H1 (cell line): ENCODE results near the gene MTARC1. TPM values are rescaled to one million over a fixed set of nuclear protein-coding genes. Genes with fewer than 3 reads are reported as not detected.

Experiments used
- CTCF ChIA-PET: fragments of 300-600 bp; sonication (Branson Sonifier 250); formaldehyde crosslinking; loops from one replicate; lab custom pipeline; 2021; ENCODE audit not compliant: partially characterized antibody; lab: Charles Lee
- POLR2A ChIA-PET: fragments of 300-600 bp; sonication (Branson Sonifier 250); formaldehyde crosslinking; loops from one replicate; lab custom pipeline; 2021; ENCODE audit warnings: inconsistent platforms; ENCODE audit not compliant: partially characterized antibody; lab: Charles Lee
- DNase-seq, 2 experiments: peaks; one replicate each; pipeline versions ENCODE4 v3.0.0 to v3.0.0-alpha.2; 2010 to 2022; ENCODE audit warnings: low spot score in 2 of 2, low read depth in 1 of 2, mixed read lengths in 1 of 2
- FAIRE-seq: peaks from 2 replicates; lab custom pipeline; 2011; peaks lifted over from hg19 to GRCh38; lab: Jason Lieb, UNC
- H2AFZ ChIP-seq: 2 replicates; pipeline ENCODE4 v1.8.1; 2012; ENCODE audit warnings: low read length, inconsistent platforms
- H2AK5ac ChIP-seq: 2 replicates; pipeline ENCODE4 v1.6.1; 2013; ENCODE audit warnings: low read depth, low read length
- H2BK120ac ChIP-seq: replicated peaks from 2 replicates; pipeline ENCODE3; 2013; ENCODE audit warnings: low read depth, low read length, inconsistent platforms
- H2BK12ac ChIP-seq: 2 replicates; pipeline ENCODE4 v1.6.1; 2013; ENCODE audit warnings: low read depth, low read length
- H2BK15ac ChIP-seq: 2 replicates; pipeline ENCODE4 v1.6.1; 2013; ENCODE audit warnings: low read length
- H2BK20ac ChIP-seq: 2 replicates; pipeline ENCODE4 v1.6.1; 2013; ENCODE audit warnings: low read length
- H2BK5ac ChIP-seq: 2 replicates; pipeline ENCODE4 v1.6.1; 2013; ENCODE audit warnings: low read depth, low read length
- H3K14ac ChIP-seq: 2 replicates; pipeline ENCODE4 v1.6.1; 2013; ENCODE audit warnings: inconsistent platforms; ENCODE audit not compliant: insufficient read length
- H3K18ac ChIP-seq: 2 replicates; pipeline ENCODE4 v1.6.1; 2013; ENCODE audit warnings: low read length; ENCODE audit errors: extremely low read depth
- H3K23ac ChIP-seq: 2 replicates; pipeline ENCODE4 v1.6.1; 2013; ENCODE audit warnings: inconsistent platforms; ENCODE audit not compliant: insufficient read length
- H3K23me2 ChIP-seq: 2 replicates; pipeline ENCODE4 v1.6.1; 2013; ENCODE audit warnings: low read depth, low read length
- H3K27ac ChIP-seq: 2 replicates; pipeline ENCODE4 v1.6.1; 2011; ENCODE audit warnings: low read depth, low read length, inconsistent platforms
- H3K27me3 ChIP-seq, 4 experiments: replicated peaks in 1 of 4; 1 replicate in 1 of 4; 2 replicates in 3 of 4; pipeline versions ENCODE4 v1.6.1 to v1.8.1; 2011 to 2013; ENCODE audit warnings: low read length in 3 of 4, mild to moderate bottlenecking in 3 of 4, inconsistent platforms in 2 of 4, mixed read lengths in 2 of 4, moderate library complexity in 1 of 4; ENCODE audit not compliant: control insufficient read depth in 3 of 4, insufficient read depth in 3 of 4; ENCODE audit errors: extremely low read depth in 1 of 4
- H3K36me3 ChIP-seq, 4 experiments: 2 replicates each; pipeline versions ENCODE4 v1.6.1 to v1.8.1; 2011 to 2013; ENCODE audit warnings: mild to moderate bottlenecking in 4 of 4, low read length in 3 of 4, moderate library complexity in 2 of 4, control low read depth in 1 of 4, inconsistent platforms in 1 of 4; ENCODE audit not compliant: insufficient read depth in 4 of 4, control insufficient read depth in 2 of 4
- H3K4ac ChIP-seq: replicated peaks from 2 replicates; pipeline ENCODE3; 2013; ENCODE audit warnings: low read length, low read depth, mixed read lengths, inconsistent platforms; ENCODE audit not compliant: insufficient read length
- H3K4me1 ChIP-seq, 4 experiments: replicated peaks in 1 of 4; 1 replicate in 1 of 4; 2 replicates in 3 of 4; pipeline versions ENCODE4 v1.6.1 to v1.8.1; 2011 to 2013; ENCODE audit warnings: low read length in 3 of 4, inconsistent platforms in 2 of 4, mixed read lengths in 1 of 4; ENCODE audit not compliant: insufficient read depth in 4 of 4, control insufficient read depth in 3 of 4
- H3K4me2 ChIP-seq, 2 experiments: 2 replicates each; pipeline versions ENCODE4 v1.6.1 to v1.8.1; 2011 to 2013; ENCODE audit warnings: low read depth in 2 of 2, low read length in 2 of 2, control low read depth in 1 of 2, inconsistent platforms in 1 of 2, mild to moderate bottlenecking in 1 of 2; ENCODE audit not compliant: insufficient read depth in 1 of 2
- H3K4me3 ChIP-seq, 4 experiments: fragments of 200-600, 300-600 bp in 1 of 4; sonication (generic), shearing (Covaris generic), sonication (Bioruptor Twin) in 1 of 4; 2 replicates each; pipeline versions ENCODE4 v1.5.1 to v1.8.1; 2011 to 2016; ENCODE audit warnings: low read length in 4 of 4, low read depth in 3 of 4, control low read depth in 2 of 4, inconsistent platforms in 2 of 4, mild to moderate bottlenecking in 2 of 4, mixed read lengths in 1 of 4, moderate library complexity in 1 of 4; ENCODE audit not compliant: insufficient read depth in 2 of 4; ENCODE audit errors: extremely low read depth in 1 of 4
- H3K56ac ChIP-seq: replicated peaks from 2 replicates; pipeline ENCODE3; 2013; ENCODE audit warnings: low read depth, mild to moderate bottlenecking, mixed read lengths, low read length, inconsistent platforms; ENCODE audit not compliant: insufficient read length
- H3K79me1 ChIP-seq: 2 replicates; pipeline ENCODE4 v1.6.1; 2013; ENCODE audit warnings: low read depth, low read length, control low read depth
- H3K79me2 ChIP-seq, 2 experiments: 2 replicates each; pipeline versions ENCODE4 v1.6.1 to v1.8.1; 2012 to 2013; ENCODE audit warnings: low read length in 2 of 2, mild to moderate bottlenecking in 2 of 2, inconsistent platforms in 1 of 2; ENCODE audit not compliant: insufficient read depth in 2 of 2, control insufficient read depth in 1 of 2
- H3K9ac ChIP-seq, 4 experiments: replicated peaks in 1 of 4; 1 replicate in 1 of 4; 2 replicates in 3 of 4; pipeline versions ENCODE4 v1.6.1 to v1.8.1; 2011 to 2013; ENCODE audit warnings: low read depth in 3 of 4, low read length in 3 of 4, control low read depth in 2 of 4, mild to moderate bottlenecking in 2 of 4, moderate library complexity in 2 of 4, inconsistent platforms in 1 of 4; ENCODE audit errors: extremely low read depth in 1 of 4
- H3K9me3 ChIP-seq, 2 experiments: 2 replicates each; pipeline versions ENCODE4 v1.6.1 to v1.8.1; 2012 to 2013; ENCODE audit warnings: mild to moderate bottlenecking in 2 of 2, moderate library complexity in 2 of 2, control low read depth in 1 of 2, inconsistent platforms in 1 of 2, low read depth in 1 of 2, low read length in 1 of 2, mixed read lengths in 1 of 2; ENCODE audit not compliant: insufficient read depth in 2 of 2
- H4K20me1 ChIP-seq, 2 experiments: replicated peaks in 1 of 2; 2 replicates each; pipeline versions ENCODE3 to v1.8.1; 2011 to 2013; ENCODE audit warnings: inconsistent platforms in 2 of 2, low read length in 2 of 2, mild to moderate bottlenecking in 1 of 2; ENCODE audit not compliant: insufficient read depth in 2 of 2, control insufficient read depth in 1 of 2
- H4K5ac ChIP-seq: 2 replicates; pipeline ENCODE4 v1.6.1; 2013; ENCODE audit warnings: low read length, low read depth, mixed read lengths, inconsistent platforms; ENCODE audit not compliant: insufficient read length
- H4K8ac ChIP-seq: 2 replicates; pipeline ENCODE4 v1.8.0; 2013; ENCODE audit warnings: mild to moderate bottlenecking, moderate library complexity, low read length, inconsistent platforms; ENCODE audit not compliant: insufficient read depth; ENCODE audit errors: extremely low read depth
- H4K91ac ChIP-seq: replicated peaks from 2 replicates; pipeline ENCODE3; 2013; ENCODE audit warnings: low read length, mixed read lengths, inconsistent platforms; ENCODE audit not compliant: insufficient read length
- BACH1 ChIP-seq: IDR thresholded peaks from 2 replicates; pipeline ENCODE4 v1.6.1; 2012; ENCODE audit warnings: low read length, improper control_type of control experiment
- CBX8 ChIP-seq: fragments of 300-800, 300-1000 bp; sonication (generic); IDR thresholded peaks from 2 replicates; pipeline ENCODE4 v1.7.1; 2016; ENCODE audit warnings: low read depth, low read length, borderline replicate concordance
- EP300 ChIP-seq, 2 experiments: IDR thresholded peaks; 1 replicate in 1 of 2; 2 replicates in 1 of 2; pipeline ENCODE4 v1.6.1; 2011 to 2012; ENCODE audit warnings: low read depth in 2 of 2, low read length in 2 of 2, mild to moderate bottlenecking in 2 of 2, borderline replicate concordance in 1 of 2, inconsistent platforms in 1 of 2, moderate library complexity in 1 of 2
- FOSL1 ChIP-seq: IDR thresholded peaks from 2 replicates; pipeline ENCODE4 v1.6.1; 2011; ENCODE audit warnings: mild to moderate bottlenecking, low read depth, low read length, moderate library complexity; ENCODE audit not compliant: insufficient read depth
- GABPA ChIP-seq: IDR thresholded peaks from 2 replicates; pipeline ENCODE4 v1.6.1; 2011; ENCODE audit warnings: mild to moderate bottlenecking, low read length, moderate library complexity, borderline replicate concordance; ENCODE audit not compliant: insufficient read depth
- JUND ChIP-seq: IDR thresholded peaks from 2 replicates; pipeline ENCODE4 v1.6.1; 2011; ENCODE audit warnings: mild to moderate bottlenecking, improper control_type of control experiment, low read length
- PHF8 ChIP-seq: fragments of 200-600 bp; sonication (generic); conservative IDR thresholded peaks from 2 replicates; pipeline ENCODE4 v1.7.1; 2012; ENCODE audit warnings: low read depth, mild to moderate bottlenecking, inconsistent platforms, low read length, moderate library complexity
- POLR2AphosphoS5 ChIP-seq: IDR thresholded peaks from 2 replicates; pipeline ENCODE4 v1.6.1; 2011; ENCODE audit warnings: low read depth, low read length
- SAP30 ChIP-seq: fragments of 300-600 bp; sonication (generic); IDR thresholded peaks from 2 replicates; pipeline ENCODE4 v1.7.1; 2012; ENCODE audit warnings: low read length, moderate library complexity, mild to moderate bottlenecking, inconsistent platforms; ENCODE audit not compliant: insufficient read depth, insufficient replicate concordance
- SIRT6 ChIP-seq: IDR thresholded peaks from one replicate; pipeline ENCODE4 v1.7.1; 2012; ENCODE audit warnings: low read length, inconsistent platforms
- SP4 ChIP-seq: IDR thresholded peaks from 2 replicates; pipeline ENCODE4 v1.6.1; 2012; ENCODE audit warnings: low read length, inconsistent platforms
- WGBS, 2 experiments: shearing (Covaris generic) in 1 of 2; methylation state at CpG; one replicate each; pipeline versions ENCODE4 v1.1.6 to v1.1.7; 2013 to 2015; ENCODE audit warnings: low lambda C conversion rate in 2 of 2, mixed read lengths in 2 of 2, inconsistent platforms in 1 of 2, low coverage in 1 of 2, missing lambda C conversion rate in 1 of 2; ENCODE audit not compliant: insufficient replicate concordance in 2 of 2, insufficient coverage in 1 of 2, insufficient read length in 1 of 2; ENCODE audit errors: extremely low coverage in 1 of 2, missing lambda C conversion rate in 1 of 2; 5-methylcytosine and 5-hydroxymethylcytosine counted together
- polyA plus RNA-seq, 7 experiments: library from polyadenylated mRNA; depleted of rRNA in 3 of 7; stranded (reverse) in 5 of 7; unstranded in 2 of 7; fragments of >200 nt in 5 of 7; fragments of 200-250 nt in 2 of 7; gene quantifications; 1 replicate in 5 of 7; 2 replicates in 1 of 7; 4 replicates in 1 of 7; pipeline versions ENCODE4 v1.2.1 to v1.2.3, GENCODE V29; 2011 to 2013; ENCODE audit warnings: missing spikeins in 2 of 7, mixed read lengths in 2 of 7
- total RNA-seq: library from RNA; stranded (reverse); fragmentation: NEBNext Ultra II Directional; extraction: Animal tissue kit (Norgen Biotek cat#: 25700); gene quantifications from 2 replicates; pipeline ENCODE4 v1.2.1, GENCODE V29; 2021
- TF ChIP-seq, protein P1 (sequence below): IDR thresholded peaks from 2 replicates; pipeline ENCODE4 v1.6.1; 2011; ENCODE audit warnings: low read depth, mild to moderate bottlenecking, low read length; ENCODE audit not compliant: insufficient read depth

Gene MTARC1
- total and polyA plus RNA-seq, 2 of the 8 experiments (the other 6 are each of a cell fraction or from before 2014, with no cell fraction given), result 17.2 to 46.2 TPM

DNA sequence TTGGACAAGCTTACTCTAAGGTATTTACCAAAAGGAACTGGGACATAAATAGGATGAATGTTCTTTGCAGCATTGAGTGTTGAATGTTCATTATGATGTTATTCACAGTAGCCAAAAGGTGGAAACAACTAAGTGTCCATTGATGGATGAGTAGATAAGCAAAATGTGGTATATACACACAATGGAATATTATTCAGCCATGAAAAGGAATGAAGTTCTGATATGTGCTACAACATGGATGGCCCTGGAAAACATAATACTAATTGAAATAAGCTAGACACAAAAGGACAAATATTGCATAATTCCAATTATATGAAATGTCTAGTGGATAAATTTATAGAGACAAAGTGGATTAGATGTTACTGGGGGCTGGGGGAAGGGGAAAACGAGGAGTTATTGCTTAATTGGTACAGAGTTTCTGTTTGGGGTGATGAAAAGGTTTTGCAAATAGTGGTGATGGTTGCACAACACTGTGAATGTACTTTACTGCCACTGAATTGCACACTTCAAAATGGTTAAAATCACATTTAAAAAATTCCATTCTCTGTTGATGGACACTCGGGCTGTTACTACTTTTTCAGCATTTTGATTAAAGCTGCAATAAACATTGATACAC lies 2.9 kb downstream of the MTARC1 start:
- Histone ChIP-seq H2BK15ac (no peak overlapping the region), H3K4ac (no peak overlapping the region), H3K9ac (no peak overlapping the region), H3K23me2 (peaks cover 9% of the 10 kb centered on the region; the same call in 1 of the 2 replicates), H3K14ac (no peak overlapping the region), H3K4me3 (no peak overlapping the region), H4K91ac (no peak overlapping the region), H2BK120ac (no peak overlapping the region), H2BK5ac (no peak overlapping the region), H3K27me3 (no peaks in the 10 kb centered on the region), H4K5ac (no peak overlapping the region), H2AFZ (no peak overlapping the region), H3K4me2 (no peak overlapping the region), H3K23ac (no peak overlapping the region), H2BK20ac (no peak overlapping the region), H3K79me1 (peaks cover 3% of the 10 kb centered on the region), H3K79me2 (peaks cover 0 to 15% of the 10 kb centered on the region in 2 experiments; a peak in 2 of 4 replicates), H4K20me1 (peaks cover 0 to 3% of the 10 kb centered on the region in 2 experiments), H2AK5ac (no peak overlapping the region), H3K4me1 (peaks cover 4 to 13% (median 11%) of the 10 kb centered on the region in 4 experiments), H3K27ac (no peak overlapping the region), H3K36me3 (peaks cover 0 to 13% (median under 1%) of the 10 kb centered on the region in 4 experiments; a peak in 2 of 8 replicates), H4K8ac (no peak overlapping the region), H3K56ac (no peak overlapping the region), H3K9me3 (no peaks in the 10 kb centered on the region), H3K18ac (no peak overlapping the region), H2BK12ac (no peak overlapping the region)
- DNase-seq (no peak), FAIRE-seq (no peak)
- ChIA-PET CTCF (interaction anchor here (0.9 to 8.2 kb wide), 10 partner anchors 12 to 509 kb away, joined by 4 to 96 read pairs (median 6); partner anchors contain the start of gene MTARC2), POLR2A (interaction anchor here (1.5 to 1.8 kb wide), 3 partner anchors 9 to 41 kb away, joined by 3 to 5 read pairs (median 4); partner anchors contain the start of gene MTARC2)
- WGBS, 2 experiments, result 86% methylated on average over 2 of the region's 2 CpGs; no CpG with 5 or more reads in 1 of the 2 experiments
- TF ChIP-seq SAP30 (no peak), PHF8 (no peak), BACH1 (no peak), SP4 (no peak), POLR2AphosphoS5 (no peak), JUND (no peak), EP300 (IDR thresholded peaks at IDR 0.05; ENCODE audit: borderline replicate concordance in 1 of 2, low read depth in 2 of 2, low read length in 2 of 2) (no peak), GABPA (no peak), FOSL1 (no peak), CBX8 (no peak), SIRT6 (no peak)
- TF ChIP-seq, protein P1, sequence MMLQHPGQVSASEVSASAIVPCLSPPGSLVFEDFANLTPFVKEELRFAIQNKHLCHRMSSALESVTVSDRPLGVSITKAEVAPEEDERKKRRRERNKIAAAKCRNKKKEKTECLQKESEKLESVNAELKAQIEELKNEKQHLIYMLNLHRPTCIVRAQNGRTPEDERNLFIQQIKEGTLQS, result no peak
